ENCODE data around the gene COMMD1.
A peak's percentile ranks its signal among the peaks of the same experiment; 100 is the strongest.
"Not testable (repeated sequence)": the region's sequence is repeated elsewhere in the genome, so short reads cannot be mapped to it uniquely, and the experiment has no call there.

COMMD1 gene

DNA sequence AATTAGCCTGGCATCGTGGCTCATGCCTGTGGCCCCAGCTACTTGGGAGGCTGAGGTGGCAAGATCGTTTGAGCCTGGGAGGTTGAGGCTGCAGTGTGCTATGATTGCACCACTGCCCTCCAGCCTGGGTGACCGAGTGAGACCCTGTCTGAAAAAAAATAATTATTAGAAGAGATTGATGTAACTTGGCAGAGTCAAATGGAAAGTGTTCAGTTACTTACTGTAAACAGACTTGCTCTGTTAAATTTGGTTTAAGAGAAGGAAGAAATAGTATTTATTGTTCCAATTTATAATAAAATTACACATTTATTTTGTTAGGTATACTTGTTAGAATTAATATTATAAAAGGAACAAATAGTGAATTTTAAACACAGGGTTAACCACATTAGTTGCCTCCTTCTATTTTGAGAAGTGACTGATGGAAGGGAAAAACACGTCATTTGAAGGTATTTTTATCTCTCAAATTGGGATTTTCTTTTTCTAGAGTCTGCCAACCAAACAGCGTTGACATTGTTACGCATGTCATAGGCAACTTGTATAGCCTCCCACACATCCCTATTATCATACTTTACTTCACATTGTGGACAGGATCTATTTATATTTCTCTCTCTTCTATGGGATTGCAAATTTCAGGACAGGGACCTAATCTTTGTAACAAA lies 171.6 kb downstream of the COMMD1 start:
- DNase-seq: peak in 1 of 2 donors; percentile 5

DNA sequence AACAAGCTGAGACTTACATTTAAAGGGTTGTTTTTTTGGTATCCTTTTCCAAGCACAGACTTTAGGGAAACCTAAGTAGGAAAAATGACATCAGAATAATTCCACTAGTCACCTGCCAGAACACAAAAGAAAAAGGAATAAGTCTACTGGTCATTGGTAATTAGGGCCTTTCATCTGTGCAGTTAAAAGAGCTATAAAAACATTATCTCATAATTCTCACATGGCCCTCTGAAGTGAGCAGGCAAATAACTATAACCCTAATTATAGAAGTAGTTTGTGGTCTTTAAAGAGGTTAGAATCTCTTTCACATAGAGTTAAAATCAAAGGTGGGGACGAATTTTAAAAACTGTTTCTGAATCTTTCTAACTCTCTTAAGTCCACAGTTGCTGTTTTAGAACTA lies 179.3 kb downstream of the COMMD1 start:
- DNase-seq: no peak

DNA sequence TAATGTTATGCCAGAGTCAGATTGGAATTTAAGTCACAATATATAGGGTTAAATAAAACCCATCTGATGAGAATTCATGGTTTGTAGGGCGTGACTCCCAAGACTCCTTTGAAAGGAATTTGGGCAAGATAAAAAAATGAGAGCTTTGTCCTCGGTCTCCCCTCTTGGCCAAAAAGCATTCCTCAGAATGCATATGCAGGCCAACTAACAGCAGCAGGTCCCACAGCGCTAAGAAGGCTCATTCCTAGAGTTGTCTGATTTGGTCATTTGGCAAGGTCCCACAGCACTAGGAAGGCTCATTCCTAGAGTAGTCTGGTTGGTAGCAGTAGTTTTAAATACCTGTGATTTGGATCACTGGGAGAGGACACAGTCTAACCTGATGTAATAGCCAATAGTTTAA lies 184.2 kb downstream of the COMMD1 start:
- no peak for DNase-seq

DNA sequence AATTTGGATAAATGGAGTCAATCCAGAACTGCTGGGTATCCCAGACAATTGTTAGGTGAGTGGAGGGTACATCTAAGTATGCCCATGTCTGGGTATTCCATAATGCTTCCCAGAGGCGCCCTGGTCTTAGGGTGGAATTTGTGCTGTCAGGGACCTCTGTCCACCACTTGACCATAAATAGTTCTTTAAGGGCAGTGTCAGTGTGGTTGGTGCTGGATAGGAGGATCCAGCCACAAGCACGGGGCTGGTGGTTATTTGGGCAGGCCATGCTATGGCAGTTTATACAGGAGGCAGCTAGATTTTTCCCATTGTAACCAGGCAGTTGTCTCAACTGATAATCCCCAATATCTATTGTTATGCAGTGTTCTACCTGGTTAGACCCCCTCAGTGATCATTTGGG lies 186.0 kb downstream of the COMMD1 start:
- no peak for DNase-seq

DNA sequence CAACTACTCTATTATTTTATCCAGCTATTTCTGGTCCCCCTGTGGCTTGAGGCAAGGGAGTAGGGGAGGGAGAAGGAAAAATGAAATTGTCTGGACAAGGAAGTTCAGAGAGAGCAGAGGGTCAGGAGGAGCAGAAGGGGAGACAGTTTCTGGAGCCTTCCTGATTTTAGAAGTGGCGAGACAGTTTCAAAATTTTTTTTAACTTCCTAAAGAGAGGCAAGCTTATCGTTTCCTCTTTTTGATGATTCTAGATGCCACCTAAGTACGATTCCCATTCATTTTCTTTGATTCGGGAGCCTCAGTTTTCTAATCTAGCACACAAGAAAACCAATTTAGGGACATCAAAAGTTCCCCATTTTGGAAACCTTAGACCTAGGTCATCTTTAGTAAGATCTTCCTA lies 193.6 kb downstream of the COMMD1 start:
- DNase-seq: peak; percentile 46 to 48

DNA sequence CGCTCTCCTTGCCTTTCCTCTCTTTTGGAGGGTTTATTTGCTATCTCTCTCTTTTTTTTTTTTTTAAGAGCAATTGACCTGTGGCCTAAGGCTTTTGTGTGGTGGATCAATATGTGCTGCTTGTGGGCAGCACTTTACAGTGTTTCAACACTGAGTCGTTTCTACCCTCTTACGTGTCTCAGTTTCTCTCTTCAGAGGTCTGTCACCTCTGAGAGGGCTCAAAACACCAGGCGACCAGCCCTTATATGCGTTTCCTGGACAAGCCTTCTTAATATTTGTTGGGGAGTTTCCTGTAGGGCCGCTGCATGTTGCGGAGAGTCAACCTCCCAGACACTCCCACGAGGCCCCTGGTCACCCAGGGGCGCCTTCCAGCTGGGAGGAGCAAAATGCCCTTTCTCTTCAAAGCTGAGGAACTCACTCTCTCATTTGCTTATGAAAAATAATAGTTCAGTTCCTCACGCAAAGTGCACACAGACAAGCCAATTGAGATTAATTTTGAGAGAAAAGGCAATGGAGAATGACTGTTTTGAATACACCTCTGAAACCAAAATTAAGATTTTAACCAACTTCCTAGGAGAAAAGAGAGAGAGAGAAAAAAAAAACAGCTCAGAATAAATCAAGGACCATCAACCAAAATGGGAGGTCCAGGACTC lies 194.2 kb downstream of the COMMD1 start:
- peak in 1 of 2 donors; percentile 4 for DNase-seq

DNA sequence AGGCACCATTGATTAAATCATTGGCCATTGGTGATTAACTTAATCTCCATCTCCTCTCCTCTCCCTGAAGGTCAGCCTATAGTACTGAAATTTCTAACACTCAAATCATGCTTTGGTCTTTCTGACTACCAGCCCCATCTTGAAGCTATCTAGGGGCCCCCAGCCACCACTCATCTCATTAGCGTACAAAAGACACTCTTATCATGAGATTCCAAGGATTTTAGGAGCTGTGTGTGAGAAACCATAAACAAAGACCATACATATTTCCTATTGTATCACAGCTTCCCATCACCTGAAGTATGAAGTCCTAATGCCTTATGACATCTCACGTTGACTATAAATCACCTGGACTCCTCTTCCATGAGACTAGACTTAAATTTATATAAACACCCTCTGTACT lies 196.4 kb downstream of the COMMD1 start:
- no peak for DNase-seq

DNA sequence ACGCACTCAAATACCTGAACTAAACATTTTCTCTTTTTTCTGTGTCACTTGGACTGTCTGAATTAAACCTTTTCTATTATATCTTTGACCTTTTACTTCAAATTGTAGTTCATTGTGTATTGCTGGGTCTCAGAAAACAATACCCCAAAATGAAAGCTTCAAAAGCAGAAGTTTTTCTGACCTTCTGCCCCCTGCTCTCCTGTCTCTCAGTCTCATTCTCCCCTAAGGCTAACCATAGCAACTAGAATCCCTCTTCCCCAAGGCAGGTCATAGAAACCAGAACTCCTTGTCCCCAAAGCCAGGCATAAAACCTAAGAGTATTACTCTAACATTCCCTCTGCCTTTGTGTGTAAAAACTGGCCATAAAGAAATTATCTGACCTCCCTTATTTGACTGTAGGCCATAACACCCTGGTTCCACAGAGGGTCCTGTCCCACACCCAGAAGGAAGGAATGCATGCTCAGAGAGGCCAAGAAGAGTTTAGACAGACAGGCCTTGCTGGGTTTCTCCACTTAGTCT lies 197.0 kb downstream of the COMMD1 start:
- no peak for DNase-seq

DNA sequence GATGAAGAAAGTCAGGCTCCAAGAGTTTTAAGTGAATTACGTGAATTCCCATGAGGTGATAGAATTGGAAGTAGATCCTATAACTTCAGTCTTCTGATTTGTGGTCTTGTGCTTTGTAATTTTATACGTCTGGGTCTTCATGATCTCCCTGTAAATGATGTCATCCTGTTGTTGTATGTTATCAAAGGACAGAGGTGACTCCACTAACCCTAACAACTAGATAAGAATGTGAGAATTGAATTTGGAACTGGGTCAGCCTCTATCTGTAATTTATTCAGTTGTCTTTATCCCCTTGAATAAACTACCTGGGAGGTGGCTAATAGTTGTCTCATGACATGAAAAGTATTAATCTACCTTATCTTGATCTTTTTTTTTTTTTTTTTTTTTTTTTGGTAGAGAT lies 204.1 kb downstream of the COMMD1 start:
- no peak for DNase-seq

DNA sequence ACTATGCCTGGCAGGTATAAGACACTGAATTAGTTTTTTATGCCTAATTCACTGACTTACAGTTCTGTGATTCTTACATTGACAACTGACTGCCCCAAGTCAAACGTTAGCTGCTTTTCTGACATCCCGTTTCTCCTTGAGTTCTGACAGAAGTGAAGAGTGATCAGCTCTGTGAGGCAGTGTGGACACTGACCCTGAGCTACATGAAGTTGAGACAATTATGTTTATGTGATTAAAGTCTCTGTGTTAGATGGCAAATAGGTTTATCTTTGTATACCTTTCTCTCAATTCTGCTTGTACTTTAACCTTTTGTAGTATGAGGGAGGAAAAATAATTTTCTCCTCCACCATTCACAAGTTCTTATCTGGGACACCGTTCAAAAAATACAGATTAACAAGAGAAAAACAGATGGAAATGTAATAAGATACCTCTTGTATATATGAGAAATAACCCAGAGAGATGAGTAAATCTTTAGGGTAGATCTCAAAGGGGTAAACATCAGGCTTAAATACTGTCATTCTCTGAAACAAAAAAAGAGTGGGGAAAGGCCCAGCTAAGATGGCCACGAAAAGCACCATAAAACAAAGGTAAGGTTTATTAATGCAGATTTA lies 205.0 kb downstream of the COMMD1 start:
- no peak for DNase-seq

DNA sequence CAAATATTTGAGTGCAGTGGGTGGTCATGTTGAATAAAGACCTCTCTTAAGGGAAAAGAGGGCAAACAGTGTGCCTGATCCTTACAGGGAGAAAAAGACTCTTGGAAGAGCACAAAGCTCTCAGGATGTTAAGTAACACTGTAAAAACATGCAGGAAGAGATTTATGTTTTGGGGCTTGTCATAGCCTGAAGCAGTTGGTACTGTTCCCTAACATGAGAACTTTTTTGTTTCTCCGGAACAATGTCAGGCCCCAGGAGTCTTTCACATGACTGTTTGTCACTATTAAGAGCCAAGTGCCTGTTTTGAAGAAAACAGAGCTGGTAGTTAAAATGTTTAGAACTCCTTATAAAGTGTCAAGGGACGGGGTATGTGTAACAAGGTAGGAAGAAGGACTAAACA lies 206.7 kb downstream of the COMMD1 start:
- peak in 1 of 2 donors; percentile 15 for DNase-seq

DNA sequence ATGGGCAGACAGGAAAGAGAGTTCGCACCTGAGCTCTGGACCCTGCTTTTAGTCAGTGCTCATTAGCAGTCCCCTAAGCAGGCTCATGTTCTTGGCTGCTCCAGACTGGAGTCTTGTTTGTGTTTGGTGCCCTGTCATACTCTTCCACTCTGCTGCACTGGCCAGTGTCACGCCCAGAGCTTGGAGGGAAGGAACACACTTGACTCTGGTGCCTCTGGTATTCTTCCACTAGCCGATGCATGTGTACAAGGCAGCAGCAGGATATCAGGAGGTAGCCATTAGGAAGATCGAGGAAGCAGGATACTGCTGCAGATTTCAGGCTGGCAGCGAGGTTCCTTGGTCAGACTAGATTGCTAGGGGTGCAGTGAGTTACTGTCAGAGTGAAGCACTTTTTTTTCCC lies 209.1 kb downstream of the COMMD1 start:
- DNase-seq: no peak

DNA sequence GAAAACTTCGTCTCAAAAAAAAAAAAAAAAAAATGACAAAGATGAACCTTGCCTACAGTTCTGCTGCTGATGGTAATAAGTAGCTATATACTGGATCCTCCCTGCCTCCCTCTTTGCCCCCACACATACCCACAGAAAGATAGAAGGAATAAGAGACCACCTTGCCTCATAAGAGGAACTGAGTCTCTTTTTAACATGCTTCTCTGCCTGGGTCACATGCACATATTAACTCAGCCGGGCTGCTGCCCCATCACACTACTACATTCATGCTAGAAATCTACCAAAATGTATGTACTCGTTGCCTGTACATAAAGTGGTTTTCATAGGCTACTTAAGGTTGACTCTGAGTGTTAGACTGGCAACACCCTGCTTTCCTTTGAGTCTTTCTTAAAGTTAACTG lies 211.5 kb downstream of the COMMD1 start:
- no peak for DNase-seq

DNA sequence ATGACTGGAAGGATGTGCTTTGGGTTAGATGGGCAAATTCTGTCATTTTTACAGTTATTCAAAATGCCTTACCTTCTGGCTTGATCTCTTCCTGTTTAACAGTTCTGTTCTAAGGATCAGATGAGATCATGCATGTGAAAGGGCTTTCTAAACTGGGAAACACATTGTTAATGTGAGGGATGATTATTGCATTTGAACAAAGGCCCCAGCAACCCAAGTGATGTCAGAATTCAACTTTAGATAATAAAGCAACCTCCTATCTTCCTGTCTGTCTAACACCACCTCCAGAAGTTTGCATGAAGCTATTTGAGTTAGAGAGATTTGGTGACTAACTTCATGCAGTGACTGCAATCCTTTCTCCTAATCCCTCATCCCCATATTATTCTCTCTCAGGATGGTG lies 212.7 kb downstream of the COMMD1 start:
- peak in 1 of 2 donors; percentile 12 for DNase-seq

DNA sequence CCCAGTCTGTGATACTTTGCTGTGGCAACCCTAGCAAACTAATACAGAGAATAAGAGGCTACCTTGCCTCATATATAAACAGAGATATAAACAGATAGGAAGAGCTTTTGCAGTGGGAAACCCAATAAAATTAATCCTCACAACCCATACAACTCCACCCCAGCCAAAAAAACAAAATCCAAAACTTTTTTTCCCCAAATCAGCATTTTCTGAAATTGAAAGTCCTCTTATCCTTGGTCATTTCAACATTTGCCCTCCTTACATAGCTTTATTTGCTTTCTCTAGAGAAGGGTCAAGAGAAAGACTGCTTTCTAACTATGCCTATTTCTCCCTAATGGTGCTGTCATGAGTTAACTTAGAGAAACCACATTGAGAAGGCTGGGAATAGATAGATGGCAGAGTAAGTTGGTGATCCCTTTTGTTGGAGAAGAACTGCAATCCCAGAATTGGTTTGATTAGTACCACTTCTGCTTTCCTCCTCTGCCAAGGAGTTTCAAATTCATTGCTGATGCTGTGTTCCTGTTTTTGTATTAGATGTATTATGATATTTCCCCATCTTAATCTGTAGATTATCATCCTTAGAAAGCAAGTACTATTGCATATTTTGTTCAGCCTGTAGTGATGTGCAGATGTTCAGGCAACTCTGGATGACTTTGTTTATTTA lies 214.0 kb downstream of the COMMD1 start:
- peak; percentile 43 to 50 for DNase-seq

DNA sequence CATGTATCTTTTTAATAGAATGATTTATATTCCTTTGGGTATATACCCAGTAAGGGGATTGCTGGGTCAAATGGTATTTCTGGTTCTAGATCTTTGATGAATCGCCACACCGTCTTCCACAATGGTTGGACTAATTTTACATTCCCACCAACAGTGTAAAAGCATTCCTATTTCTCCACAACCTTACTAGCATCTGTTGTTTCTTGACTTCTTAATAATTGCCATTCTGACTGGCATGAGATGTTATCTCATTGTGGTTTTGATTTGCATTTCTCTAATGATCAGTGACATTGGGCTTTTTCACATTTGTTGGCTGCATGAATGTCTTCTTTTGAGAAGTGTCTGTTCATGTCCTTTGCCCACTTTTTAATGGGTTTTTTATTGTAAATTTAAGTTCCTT lies 220.8 kb downstream of the COMMD1 start:
- DNase-seq: not testable (repeated sequence)

DNA sequence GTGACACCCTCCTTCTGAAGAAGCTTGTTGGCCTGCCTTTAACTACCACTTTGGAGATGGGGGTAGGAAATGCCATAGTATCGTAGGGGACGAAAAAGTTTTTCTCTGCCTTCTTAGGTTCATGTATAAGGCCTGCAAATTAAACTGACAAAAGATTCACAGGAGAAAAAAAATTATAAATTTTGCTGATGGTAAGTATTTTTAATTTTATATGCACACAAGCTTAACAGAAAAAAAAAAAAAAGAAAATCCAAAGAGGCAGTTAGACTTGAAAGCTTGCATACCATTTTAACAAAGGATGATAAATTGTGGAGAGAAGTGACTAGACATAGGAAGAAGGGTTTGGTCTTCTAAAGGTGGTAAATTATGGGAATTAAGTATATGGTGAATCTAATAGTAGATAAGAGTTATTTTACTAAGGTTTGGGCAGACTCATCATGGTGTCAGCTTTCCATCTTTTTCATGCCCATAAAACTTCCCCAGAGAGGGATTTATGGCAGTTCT lies 227.9 kb downstream of the COMMD1 start:
- DNase-seq: no peak

DNA sequence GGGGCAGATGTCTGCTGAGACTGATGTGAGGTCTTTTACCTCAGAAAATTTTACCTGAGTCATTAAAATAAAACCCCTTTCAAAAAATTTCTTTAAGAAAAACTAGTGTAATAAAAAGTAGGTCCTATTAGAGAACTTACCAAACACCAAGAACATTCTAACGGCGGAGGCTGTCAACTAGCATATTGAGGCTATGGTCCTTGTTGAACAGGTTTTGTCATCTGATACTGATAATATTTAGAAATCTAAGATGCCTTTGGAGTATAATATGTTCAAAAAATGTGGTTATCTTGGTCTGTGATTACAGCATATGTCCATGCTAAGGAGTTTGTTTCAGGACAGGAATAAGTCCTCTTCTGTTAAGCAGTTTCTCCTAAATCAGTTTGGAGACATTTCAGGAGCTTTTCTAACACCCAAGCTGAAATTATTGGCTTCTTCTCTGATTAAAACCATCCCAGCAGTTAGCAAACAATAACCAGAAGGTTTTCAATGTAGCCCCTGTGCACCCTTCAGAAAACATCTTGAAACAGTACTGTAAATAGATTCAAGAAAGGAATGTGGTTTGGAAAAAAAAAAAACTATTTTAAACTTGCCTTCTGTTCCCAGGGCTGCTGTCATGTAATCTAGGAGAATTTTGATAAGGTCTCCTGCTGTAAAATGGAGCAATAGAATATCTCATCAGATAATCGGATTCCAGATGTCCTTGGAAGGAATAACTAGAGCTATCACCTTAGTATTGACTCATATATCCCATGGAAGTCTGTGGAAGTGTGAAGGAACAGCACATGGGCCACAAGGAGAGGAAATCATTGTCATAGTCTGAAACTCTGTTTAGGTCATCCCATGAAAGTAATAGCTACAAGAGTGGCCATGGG lies 231.7 kb downstream of the COMMD1 start:
- no peak for DNase-seq

DNA sequence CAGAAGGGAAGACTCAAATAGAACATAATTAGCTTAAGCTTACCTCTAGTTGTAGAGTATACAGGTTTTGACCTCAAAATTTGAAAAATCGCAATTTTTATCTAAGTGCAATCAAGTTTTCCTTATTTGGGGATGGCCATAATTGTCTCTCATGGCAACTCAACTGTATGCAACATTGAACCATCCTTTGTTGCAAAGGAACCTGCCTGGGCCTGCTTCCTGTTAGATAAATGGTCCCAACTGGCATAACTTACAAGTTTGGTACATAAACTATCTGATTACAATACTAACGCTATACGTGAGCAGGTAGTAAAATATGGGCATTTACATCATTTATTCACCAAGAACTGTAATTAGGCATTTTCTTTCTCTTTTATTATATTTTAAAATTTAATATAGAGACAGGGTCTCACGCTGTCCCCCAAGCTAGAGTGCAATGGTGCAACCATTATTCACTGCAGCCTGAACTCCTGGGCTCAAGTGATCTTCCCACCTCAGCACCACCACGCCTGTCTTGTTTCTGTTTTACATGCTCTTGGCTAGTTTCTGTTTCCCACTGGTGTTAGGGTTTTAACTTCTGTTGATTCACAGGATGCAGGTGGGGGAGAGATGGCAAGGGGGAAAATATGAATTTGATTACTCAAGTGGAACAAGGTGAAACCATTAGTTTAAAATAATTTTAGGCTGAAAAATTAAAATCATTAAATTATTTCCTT lies 235.1 kb downstream of the COMMD1 start:
- DNase-seq: no peak

DNA sequence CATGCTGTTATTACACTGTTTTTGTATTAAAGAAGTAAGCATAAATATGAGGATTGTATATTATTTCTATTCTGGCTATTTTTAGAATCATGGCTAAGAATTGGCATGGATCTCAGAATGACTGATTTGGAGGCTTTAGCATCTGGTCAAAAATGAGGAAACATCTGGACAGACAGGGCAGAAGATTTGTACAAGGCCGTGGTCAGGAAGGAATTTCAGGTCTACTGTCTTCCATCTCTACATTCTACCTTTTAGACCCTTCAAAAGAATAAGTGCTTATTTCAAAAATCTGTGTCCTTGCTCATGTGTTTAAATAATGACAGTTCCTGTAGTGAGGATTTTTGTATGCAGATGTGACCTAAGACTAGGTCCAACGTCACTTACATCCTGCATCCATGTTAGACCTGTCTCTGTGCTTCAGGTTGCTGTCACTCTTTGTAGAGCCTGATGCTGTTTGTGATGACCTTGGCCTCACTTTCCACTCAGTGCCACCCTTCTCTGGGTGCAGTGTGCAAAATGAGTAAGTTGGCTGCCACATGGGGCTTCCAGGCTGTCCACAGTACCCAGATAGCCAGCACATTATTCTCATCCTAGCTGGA lies 235.8 kb downstream of the COMMD1 start:
- DNase-seq: no peak

DNA sequence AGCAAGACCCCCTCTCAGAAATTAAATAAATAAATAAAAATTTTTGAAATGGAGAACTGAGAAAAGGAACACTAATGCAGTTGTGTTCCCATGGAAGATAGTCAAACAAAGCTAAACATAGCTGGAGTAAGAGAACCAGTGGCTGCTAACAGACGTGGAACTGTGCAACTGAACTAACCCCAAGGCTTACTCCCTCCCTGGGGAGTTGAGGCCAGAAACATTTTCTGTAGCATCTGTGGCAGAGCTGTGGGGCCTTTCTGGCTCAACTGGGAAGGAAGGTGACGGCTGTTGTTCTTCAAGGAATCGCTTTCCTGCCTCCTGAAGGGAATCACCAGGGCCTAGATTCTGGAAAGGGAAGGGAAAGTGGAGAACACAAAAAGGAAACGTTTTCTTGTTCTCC lies 236.6 kb downstream of the COMMD1 start:
- no peak for DNase-seq

All from inflammatory macrophage treated with lipopolysaccharide for 1 hour (primary cell).